Activated CD4-positive, alpha-beta T cell treated with anti-CD3 and anti-CD28 coated beads for 1 hour (primary cell): Measurements from ENCODE around the gene CMBL.
"Not testable (repeated sequence)": the region's sequence is repeated elsewhere in the genome, so short reads cannot be mapped to it uniquely, and the experiment has no call there.

Experiments
- DNase-seq: peaks from one replicate; pipeline ENCODE4 v3.0.0-alpha.2; 2020

CMBL gene

DNA sequence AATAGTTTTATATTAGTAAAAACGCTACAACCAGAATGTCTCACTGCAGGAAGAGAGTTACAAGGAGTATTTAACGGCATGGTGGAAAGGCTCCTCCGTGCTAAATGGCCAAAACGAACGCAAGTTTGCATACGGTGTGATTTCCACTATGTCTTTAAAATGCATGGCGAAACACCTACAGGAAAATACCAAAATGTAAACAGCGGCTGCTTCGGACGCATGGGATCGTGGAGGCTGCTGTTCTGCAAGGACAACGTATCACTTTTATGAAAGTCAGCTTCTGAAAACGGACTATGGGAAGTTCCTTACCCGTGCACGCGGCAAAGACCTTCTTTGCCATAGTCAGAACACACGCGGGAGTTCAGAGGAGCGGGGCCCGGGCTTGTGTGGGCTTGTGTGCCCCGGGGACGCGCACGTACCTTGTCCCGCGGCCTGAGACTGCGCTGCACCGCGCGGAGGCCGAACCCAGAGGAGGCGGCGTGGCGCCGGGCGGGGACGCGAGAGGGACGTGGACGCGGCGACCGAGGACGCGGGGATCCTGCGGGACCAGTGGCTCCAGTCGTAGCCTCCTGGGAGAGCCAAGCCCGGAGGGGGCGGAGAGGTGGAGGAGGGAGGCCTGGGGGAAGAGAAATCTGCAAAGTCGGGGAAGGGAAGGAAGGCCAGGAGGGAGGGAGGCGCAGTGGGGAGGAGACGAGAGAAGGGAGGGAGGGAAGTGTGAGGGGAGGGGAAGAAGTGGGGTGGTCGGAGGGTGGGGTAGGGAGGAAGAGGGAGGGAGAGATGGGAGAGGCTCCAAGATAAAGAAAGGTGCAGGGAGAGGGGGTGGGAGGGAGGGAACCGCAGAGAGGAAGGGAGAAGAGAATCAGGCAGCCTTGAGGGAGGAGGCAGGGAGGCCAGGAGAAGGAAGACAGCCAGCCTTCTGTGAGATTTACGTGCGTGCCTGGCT is at the start of gene CMBL:
CMBL (minus strand) TSS at position 697 of the 943 bp plus-strand sequence. CDS start 17,140 bp downstream, outside the sequence.
- no peak for DNase-seq

DNA sequence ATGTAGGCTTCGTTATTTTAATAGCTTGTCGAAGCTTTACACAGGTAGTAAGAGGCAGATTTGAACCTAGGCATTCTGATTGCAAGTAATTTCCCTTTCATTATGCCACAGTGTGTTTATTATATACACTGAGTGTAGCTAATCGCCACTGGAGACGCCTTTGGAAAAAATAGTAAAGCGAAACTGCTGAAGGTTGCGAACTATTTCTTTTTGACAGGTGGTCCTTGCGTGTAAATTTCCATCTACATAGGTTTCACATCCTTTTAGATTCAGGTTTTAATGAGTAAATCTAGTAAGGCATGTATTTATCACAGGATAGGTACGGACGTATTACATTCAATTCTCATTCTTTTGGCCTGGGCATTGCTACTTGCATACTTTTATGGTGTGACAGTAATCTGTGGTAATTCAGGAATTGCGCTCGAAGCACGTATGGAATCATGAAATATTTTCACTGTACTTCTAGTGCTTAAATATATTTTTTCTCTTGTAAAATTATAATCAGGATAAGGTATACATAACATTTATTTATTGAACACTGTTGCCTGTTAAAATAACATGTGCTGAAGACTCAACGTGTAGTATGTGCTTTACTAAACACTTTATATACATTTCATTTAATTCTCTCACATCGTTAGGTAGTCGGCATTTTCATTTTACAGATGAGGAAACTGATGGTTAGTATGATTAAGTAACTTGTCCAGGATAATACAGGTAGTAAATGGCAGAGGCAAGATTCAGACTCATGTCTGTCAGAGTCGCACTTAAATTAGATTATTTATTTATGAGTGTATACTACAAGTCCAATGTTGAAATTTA is 47.6 kb upstream of the CMBL start:
- DNase-seq, result no peak

GRCh38 chr5:10354048-10354872 is 46.6 kb upstream of the CMBL start:
- DNase-seq, result peak; percentile 24

GRCh38 chr5:10353241-10354047 is 45.7 kb upstream of the CMBL start, which contains the start of gene MARCHF6:
Gene MARCHF6, plus strand, starts transcription at chr5:10353695. Its CDS starts 204 bp downstream, at chr5:10353899.
- peak; percentile 93 for DNase-seq

GRCh38 chr5:10352430-10353240 is 44.9 kb upstream of the CMBL start:
- DNase-seq, result no peak

GRCh38 chr5:10351919-10352318 is 44.2 kb upstream of the CMBL start:
- no peak for DNase-seq

DNA sequence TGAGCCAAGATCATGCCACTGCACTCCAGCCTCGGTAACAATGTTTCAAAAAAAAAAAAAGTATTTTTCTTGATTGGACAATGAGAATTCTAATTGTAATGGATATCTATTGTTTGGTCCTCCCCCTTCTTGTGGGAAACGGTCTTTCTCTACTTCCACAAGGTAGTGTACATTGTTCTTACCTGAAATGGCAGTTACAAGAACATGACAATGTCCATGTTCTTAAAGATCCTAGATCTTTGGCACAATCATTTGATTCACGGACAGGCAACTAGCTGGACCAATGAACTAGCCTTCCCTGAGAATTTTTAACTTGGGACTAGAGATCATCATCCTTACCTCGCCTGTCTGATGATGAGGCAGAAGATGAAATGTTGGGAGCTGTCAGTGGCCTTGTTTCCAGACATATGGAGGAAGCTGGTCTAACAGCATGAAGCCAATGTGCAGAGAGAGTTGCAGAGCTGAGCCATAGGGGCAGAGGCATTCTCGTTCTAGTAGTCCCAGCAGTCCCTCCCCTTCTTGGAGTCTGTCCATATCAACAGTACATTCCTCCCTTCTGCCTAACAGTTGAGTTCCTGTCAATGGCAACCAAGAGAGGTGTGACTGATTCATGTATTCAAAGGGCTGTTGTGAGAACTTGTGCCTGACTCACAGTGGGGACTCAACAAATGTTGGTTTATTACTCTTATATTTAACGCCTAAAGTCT is 43.6 kb upstream of the CMBL start:
- no peak for DNase-seq

GRCh38 chr5:10348258-10348657 is 40.6 kb upstream of the CMBL start:
- no peak for DNase-seq

- DNase-seq, result not testable (repeated sequence)
Observed at GRCh38 chr5:10344461-10345106, 36.9 kb upstream of the CMBL start.

DNA sequence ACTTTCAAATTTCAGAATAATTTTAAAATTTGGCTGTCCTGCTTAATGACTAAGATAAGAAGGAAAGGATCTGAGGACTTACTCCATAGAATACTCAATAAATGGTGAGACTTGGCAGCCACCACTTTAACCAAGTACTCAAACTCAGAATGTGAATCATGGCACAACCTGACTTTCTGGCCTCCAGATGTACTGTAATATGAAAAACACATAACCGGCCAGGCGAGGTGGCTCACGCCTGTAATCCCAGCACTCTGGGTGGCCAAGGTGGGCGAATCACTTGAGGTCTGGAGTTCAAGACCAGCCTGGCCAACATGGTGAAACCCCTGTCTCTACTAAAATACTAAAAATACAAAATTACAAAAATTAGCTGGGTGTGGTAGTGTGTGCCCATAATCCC is 35.8 kb upstream of the CMBL start:
- DNase-seq, result no peak

- DNase-seq, result no peak
Observed at GRCh38 chr5:10339958-10340357, 32.3 kb upstream of the CMBL start.

DNA sequence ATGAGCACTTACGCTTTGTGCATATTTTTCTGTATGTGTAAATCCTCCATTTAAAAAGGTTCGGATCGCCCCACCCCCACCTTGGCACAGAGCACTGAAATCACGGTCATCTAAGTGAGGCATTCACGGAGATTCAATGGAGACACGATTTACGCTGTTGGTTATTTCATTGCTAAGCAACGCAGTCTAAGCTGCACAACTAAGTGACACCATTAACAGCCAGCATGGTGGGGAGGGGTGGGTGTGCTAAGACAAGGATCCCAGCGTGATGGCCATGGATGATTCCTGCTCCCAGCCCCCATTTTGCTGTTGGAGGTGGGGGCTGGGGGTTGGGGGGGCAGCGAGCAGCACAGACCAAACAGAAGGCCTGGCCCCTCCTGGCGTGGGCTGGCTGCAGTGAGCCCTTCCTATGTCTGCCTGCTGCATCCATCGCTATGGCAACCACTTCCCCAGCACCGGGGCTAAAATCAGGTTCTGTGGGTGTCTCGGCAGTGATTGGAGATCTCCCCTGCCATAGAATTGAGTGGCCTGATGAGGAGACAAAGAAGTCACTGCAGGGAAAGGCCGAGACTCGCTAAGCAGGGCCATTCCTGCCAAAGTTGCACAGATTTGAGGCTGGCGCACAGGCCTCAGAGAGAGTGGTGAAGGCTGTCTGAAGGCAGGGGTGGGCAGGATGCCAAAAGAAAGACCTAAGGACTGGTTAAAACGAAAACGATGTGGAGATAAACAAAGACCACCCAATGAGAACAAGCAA is 31.5 kb upstream of the CMBL start:
- no peak for DNase-seq

- no peak for DNase-seq
Observed at GRCh38 chr5:10338686-10339057, 31.0 kb upstream of the CMBL start.

- no peak for DNase-seq
Observed at GRCh38 chr5:10337986-10338385, 30.3 kb upstream of the CMBL start.

GRCh38 chr5:10337107-10337506 is 29.4 kb upstream of the CMBL start:
- no peak for DNase-seq

GRCh38 chr5:10335711-10336470 is 28.2 kb upstream of the CMBL start:
- DNase-seq, result no peak

DNA sequence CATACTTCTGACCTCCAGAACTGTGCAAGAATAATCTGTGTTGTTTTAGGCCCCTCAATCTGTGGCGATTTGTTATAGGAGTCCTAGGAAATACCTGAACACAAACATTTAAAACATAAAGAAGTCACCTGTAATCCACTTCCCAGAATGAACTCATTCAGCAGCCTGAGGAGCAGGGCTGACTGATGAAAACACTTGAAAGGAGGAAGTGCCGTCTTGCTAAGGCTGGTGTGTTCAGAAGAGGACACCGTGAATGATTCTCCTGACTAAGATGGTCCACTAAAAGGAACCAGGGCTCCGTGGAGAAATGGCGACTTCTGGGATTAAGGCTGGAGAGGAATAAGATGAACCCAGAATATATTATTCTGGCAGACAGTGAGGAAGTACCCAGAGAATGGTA is 27.1 kb upstream of the CMBL start:
- no peak for DNase-seq
